Smooth muscle cell (in vitro differentiated cells): Measurements from ENCODE around the gene CLCN6. TPM values are rescaled to one million over a fixed set of nuclear protein-coding genes. Genes with fewer than 3 reads are reported as not detected.

ENCODE experiments used
- DNase-seq: peaks from one replicate; lab custom pipeline; 2025; ENCODE audit not compliant: unreplicated experiment; lab: John Stamatoyannopoulos, UW
- H2AFZ ChIP-seq: fragments of 200-600 bp; sonication (generic); 2 replicates; pipeline ENCODE4 v1.6.0; 2016; ENCODE audit warnings: antibody characterized with exemption, low read depth, mild to moderate bottlenecking
- H3F3A ChIP-seq: fragments of 200-600 bp; sonication (generic); 2 replicates; pipeline ENCODE4 v1.6.0; 2017; ENCODE audit warnings: antibody characterized with exemption, low read depth
- H3K27ac ChIP-seq: fragments of 200-600 bp; sonication (generic); 2 replicates; pipeline ENCODE4 v1.5.1; 2016; ENCODE audit warnings: low read depth, mild to moderate bottlenecking
- H3K27me3 ChIP-seq: fragments of 200-600 bp; sonication (generic); 2 replicates; pipeline ENCODE4 v1.6.1; 2016; ENCODE audit warnings: low read depth, mild to moderate bottlenecking
- H3K36me3 ChIP-seq: fragments of 200-600 bp; sonication (generic); 2 replicates; pipeline ENCODE4 v1.5.1; 2016; ENCODE audit warnings: low read depth
- H3K4me1 ChIP-seq: fragments of 200-600 bp; sonication (generic); 2 replicates; pipeline ENCODE4 v1.5.1; 2016; ENCODE audit warnings: low read depth
- H3K4me2 ChIP-seq: fragments of 200-600 bp; sonication (generic); 2 replicates; pipeline ENCODE4 v1.6.0; 2016; ENCODE audit warnings: mild to moderate bottlenecking
- H3K4me3 ChIP-seq: fragments of 200-600 bp; sonication (generic); 2 replicates; pipeline ENCODE4 v1.5.1; 2016; ENCODE audit warnings: mild to moderate bottlenecking
- H3K79me2 ChIP-seq: fragments of 200-600 bp; sonication (generic); 2 replicates; pipeline ENCODE4 v1.6.0; 2016; ENCODE audit warnings: low read depth, mild to moderate bottlenecking
- H3K9ac ChIP-seq: fragments of 200-600 bp; sonication (generic); 2 replicates; pipeline ENCODE4 v1.6.0; 2016; ENCODE audit warnings: low read depth
- H3K9me3 ChIP-seq: fragments of 200-600 bp; sonication (generic); replicated peaks from 2 replicates; pipeline ENCODE4 v1.5.1; 2016; ENCODE audit warnings: low read depth
- H4K20me1 ChIP-seq: fragments of 200-600 bp; sonication (generic); 2 replicates; pipeline ENCODE4 v1.6.0; 2016; ENCODE audit warnings: low read depth
- WGBS: methylation state at CpG from one replicate; pipeline ENCODE4 v1.1.7; 2016; ENCODE audit warnings: low lambda C conversion rate; 5-methylcytosine and 5-hydroxymethylcytosine counted together
- polyA plus RNA-seq: library from polyadenylated mRNA; unstranded; fragments of >200 nt; fragmentation: Nextera tagmentation; extraction: Ambion mirVana; gene quantifications from 2 replicates; pipeline ENCODE4 v1.2.1, GENCODE V29; 2016
- total RNA-seq: library from RNA; depleted of rRNA; stranded (reverse); fragments of >200 nt; gene quantifications from 2 replicates; pipeline ENCODE4 v1.2.3, GENCODE V29; 2014
- TF ChIP-seq, protein P1 (sequence below): fragments of 200-600 bp; sonication (generic); IDR thresholded peaks from 2 replicates; pipeline ENCODE4 v1.5.1; 2017; ENCODE audit warnings: borderline replicate concordance, mild to moderate bottlenecking, antibody characterized with exemption; ENCODE audit not compliant: insufficient read depth, poor library complexity, severe bottlenecking

The CLCN6 gene
- total and polyA plus RNA-seq, 2 experiments from 2014 or later: 9.9 to 13.6 TPM

DNA sequence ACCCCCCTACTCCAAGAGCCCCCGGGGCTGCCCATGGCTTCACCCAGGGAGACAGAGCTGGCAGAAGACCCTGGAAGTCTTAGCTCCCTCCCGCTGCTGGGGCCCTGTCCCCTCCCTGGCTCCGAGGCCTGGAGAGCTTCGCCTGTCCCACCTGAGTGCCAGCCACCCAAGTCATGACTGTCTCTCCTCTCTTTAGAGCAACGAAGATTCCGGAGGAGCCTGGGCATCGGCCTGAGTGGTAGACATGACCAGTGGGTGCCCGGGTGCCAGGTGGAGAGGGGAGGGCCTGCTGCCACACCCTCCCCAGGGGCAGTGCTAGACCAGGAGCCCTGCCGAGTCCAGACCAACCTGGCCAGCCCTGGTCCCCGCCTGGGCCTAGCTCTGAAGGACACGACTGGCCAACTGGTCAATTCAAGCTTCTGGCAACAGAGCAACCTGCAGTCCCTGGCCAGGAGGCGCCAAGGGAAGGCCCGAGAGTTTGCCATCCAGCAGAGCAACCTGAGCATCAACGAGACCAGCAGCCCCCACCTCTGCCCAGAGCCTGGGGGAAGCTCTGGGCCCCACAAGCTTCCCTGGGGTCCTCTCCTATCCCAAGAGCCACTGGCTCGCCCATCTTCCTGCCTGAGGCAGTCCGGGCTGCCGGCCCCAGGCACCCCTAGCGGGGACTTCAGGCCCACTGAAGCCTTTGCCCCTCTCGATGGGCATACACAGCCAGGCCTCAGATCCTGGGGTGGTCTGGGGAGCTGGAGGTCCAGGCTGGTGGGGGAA is 40.1 kb upstream of the CLCN6 start:
- no peaks in the 10 kb centered on the region for H3K79me2 ChIP-seq
- H3K4me1 ChIP-seq: peaks cover 4% of the 10 kb centered on the region
- H3K36me3 ChIP-seq: no peaks in the 10 kb centered on the region
- no peak overlapping the region for H3K4me3 ChIP-seq
- no peaks in the 10 kb centered on the region for H3K9me3 ChIP-seq
- TF ChIP-seq, protein P1, sequence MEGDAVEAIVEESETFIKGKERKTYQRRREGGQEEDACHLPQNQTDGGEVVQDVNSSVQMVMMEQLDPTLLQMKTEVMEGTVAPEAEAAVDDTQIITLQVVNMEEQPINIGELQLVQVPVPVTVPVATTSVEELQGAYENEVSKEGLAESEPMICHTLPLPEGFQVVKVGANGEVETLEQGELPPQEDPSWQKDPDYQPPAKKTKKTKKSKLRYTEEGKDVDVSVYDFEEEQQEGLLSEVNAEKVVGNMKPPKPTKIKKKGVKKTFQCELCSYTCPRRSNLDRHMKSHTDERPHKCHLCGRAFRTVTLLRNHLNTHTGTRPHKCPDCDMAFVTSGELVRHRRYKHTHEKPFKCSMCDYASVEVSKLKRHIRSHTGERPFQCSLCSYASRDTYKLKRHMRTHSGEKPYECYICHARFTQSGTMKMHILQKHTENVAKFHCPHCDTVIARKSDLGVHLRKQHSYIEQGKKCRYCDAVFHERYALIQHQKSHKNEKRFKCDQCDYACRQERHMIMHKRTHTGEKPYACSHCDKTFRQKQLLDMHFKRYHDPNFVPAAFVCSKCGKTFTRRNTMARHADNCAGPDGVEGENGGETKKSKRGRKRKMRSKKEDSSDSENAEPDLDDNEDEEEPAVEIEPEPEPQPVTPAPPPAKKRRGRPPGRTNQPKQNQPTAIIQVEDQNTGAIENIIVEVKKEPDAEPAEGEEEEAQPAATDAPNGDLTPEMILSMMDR: no peak
- H3K27ac ChIP-seq: no peak overlapping the region
- DNase-seq: no peak
- WGBS: 93% methylated on average over 19 of the region's 19 CpGs
- no peak overlapping the region for H3K4me2 ChIP-seq
- peaks cover 19% of the 10 kb centered on the region for H3K27me3 ChIP-seq
- H3F3A ChIP-seq: no peaks in the 10 kb centered on the region
- H4K20me1 ChIP-seq: no peaks in the 10 kb centered on the region
- no peak overlapping the region for H3K9ac ChIP-seq
- no peak overlapping the region for H2AFZ ChIP-seq

DNA sequence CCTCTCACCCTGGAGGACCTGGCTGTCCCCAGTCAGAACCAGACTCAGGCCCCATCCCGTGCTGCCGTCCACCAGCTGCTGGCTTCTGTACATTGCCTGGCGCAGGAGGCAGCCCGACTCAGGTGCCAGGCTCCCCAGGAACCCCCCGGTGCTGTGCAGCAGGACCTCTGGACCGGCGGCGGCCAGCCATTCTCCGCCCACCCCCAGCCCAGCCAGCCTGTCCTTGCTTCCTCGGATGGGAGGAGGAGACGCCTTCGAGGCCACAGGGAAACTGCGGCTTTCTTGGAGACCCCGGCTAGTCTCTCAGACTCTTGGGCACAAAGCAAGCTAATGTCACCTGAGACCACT is 39.6 kb upstream of the CLCN6 start:
- Histone ChIP-seq H3K4me1 (peaks cover 4% of the 10 kb centered on the region), H3K36me3 (no peaks in the 10 kb centered on the region), H3K79me2 (no peaks in the 10 kb centered on the region), H3K27me3 (peaks cover 14% of the 10 kb centered on the region), H3F3A (no peaks in the 10 kb centered on the region), H3K4me2 (no peak overlapping the region), H3K9ac (no peak overlapping the region), H3K4me3 (no peak overlapping the region), H3K9me3 (no peaks in the 10 kb centered on the region), H4K20me1 (no peaks in the 10 kb centered on the region), H3K27ac (no peak overlapping the region), H2AFZ (no peak overlapping the region)
- DNase-seq: no peak
- 92% methylated on average over 14 of the region's 14 CpGs for WGBS
- TF ChIP-seq, protein P1: no peak

DNA sequence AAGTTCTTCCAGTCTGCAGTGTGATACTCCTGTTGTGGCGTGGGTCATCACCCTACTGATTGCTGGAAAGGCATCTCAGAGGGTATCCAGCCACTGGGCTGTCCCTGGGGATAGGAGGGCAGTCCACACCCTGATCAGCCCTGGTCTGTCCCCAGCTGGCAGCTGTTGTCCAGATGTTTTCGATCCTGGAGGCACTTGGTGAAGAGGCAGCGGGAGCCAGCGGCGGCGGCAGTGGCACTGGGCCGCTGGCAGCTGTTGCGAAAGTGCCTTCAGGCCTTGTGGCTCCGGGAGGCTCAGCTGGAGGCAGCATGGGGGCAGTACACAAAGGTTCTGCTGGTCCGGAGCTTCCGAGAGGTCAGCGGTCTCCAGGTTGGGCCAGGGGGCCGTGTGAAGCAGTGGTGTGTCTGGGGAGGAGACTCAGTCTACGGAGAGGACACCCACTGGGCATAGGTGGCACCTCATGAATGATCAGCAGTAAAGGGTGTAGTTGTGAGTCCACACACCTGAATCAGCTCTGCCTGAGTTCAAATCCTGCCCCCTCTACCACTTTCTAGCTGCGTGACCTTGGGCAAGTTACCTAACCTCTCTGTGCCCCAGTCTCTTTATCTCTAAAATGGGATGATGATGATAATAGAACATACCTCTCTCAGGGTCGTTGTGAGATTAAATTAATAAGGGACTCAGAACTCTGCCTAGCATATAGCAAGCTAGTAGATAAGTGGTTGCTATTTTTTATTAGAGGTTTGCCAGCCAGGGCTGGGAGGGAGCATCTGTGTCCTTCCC is 37.9 kb upstream of the CLCN6 start:
- Histone ChIP-seq H2AFZ (no peak overlapping the region), H4K20me1 (no peaks in the 10 kb centered on the region), H3K27me3 (no peaks in the 10 kb centered on the region), H3K4me1 (no peaks in the 10 kb centered on the region), H3K9ac (no peak overlapping the region), H3F3A (no peaks in the 10 kb centered on the region), H3K36me3 (no peaks in the 10 kb centered on the region), H3K4me2 (no peak overlapping the region), H3K79me2 (no peaks in the 10 kb centered on the region), H3K4me3 (no peak overlapping the region), H3K9me3 (no peaks in the 10 kb centered on the region), H3K27ac (no peak overlapping the region)
- 79% methylated on average over 16 of the region's 16 CpGs for WGBS
- TF ChIP-seq, protein P1: no peak
- no peak for DNase-seq
